OCI-LY7 (cell line): Measurements from ENCODE around the gene CFAP99. TPM values are rescaled to one million over a fixed set of nuclear protein-coding genes. Genes with fewer than 3 reads are reported as not detected.

ENCODE experiments used
- BruUV-seq: library from RNA; stranded (reverse); fragments of 400-500 nt; replicated peaks from 2 replicates; lab custom pipeline; 2021; lab: Mats Ljungman, UMichigan
- CTCF ChIA-PET: fragments of 300-600 bp; sonication (Branson Sonifier 250); formaldehyde crosslinking; loops from one replicate; lab custom pipeline; 2022; ENCODE audit warnings: antibody characterized with exemption; ENCODE audit not compliant: unreplicated experiment; lab: Charles Lee
- POLR2A ChIA-PET: fragments of 300-600 bp; sonication (Branson Sonifier 250); formaldehyde crosslinking; loops from one replicate; lab custom pipeline; 2022; ENCODE audit warnings: antibody characterized with exemption; lab: Charles Lee
- DNase-seq: peaks from one replicate; pipeline ENCODE4 v3.0.0-alpha.2; 2015; ENCODE audit warnings: low spot score
- H2AFZ ChIP-seq: fragments of 200-600 bp; sonication (generic), shearing (Covaris generic); 2 replicates; pipeline ENCODE4 v1.6.1; 2014; ENCODE audit warnings: mild to moderate bottlenecking, antibody characterized with exemption, low read length, moderate library complexity
- H3K27ac ChIP-seq: fragments of 200-600 bp; sonication (generic); 2 replicates; pipeline ENCODE4 v1.5.1; 2014; ENCODE audit warnings: mixed run types, low read depth, mild to moderate bottlenecking, moderate library complexity, low read length, inconsistent platforms; ENCODE audit not compliant: poor library complexity, severe bottlenecking
- H3K36me3 ChIP-seq: fragments of 200-600 bp; sonication (generic); 2 replicates; pipeline ENCODE4 v1.6.1; 2014; ENCODE audit warnings: mild to moderate bottlenecking, antibody characterized with exemption, low read length, moderate library complexity, mixed read lengths; ENCODE audit not compliant: insufficient read depth
- H3K4me1 ChIP-seq: fragments of 200-600 bp; sonication (generic); 2 replicates; pipeline ENCODE4 v1.5.1; 2014; ENCODE audit warnings: mild to moderate bottlenecking, low read length; ENCODE audit not compliant: insufficient read depth, poor library complexity, severe bottlenecking
- H3K4me2 ChIP-seq: fragments of 200-600 bp; sonication (generic); 2 replicates; pipeline ENCODE4 v1.6.1; 2014; ENCODE audit warnings: mild to moderate bottlenecking, low read length
- H3K4me3 ChIP-seq: fragments of 200-600 bp; sonication (generic); 2 replicates; pipeline ENCODE4 v1.5.1; 2014; ENCODE audit warnings: mild to moderate bottlenecking, low read depth, low read length; ENCODE audit not compliant: poor library complexity, severe bottlenecking
- H3K79me2 ChIP-seq: fragments of 200-600 bp; sonication (generic); 2 replicates; pipeline ENCODE4 v1.6.1; 2016; ENCODE audit warnings: low read depth, mild to moderate bottlenecking, low read length, moderate library complexity, mixed read lengths; ENCODE audit not compliant: insufficient read depth
- H3K9me2 ChIP-seq: fragments of 200-600 bp; sonication (generic); 2 replicates; pipeline ENCODE4 v1.6.1; 2016; ENCODE audit warnings: mild to moderate bottlenecking, low read length, mixed read lengths; ENCODE audit not compliant: insufficient read depth
- H3K9me3 ChIP-seq: fragments of 200-600 bp; sonication (generic); 2 replicates; pipeline ENCODE4 v1.6.1; 2014; ENCODE audit warnings: mild to moderate bottlenecking, mixed run types, low read length, mixed read lengths
- H4K20me1 ChIP-seq: fragments of 200-600 bp; sonication (generic); 2 replicates; pipeline ENCODE4 v1.6.1; 2014; ENCODE audit warnings: mild to moderate bottlenecking, antibody characterized with exemption, low read length, moderate library complexity, mixed read lengths; ENCODE audit not compliant: insufficient read depth
- CTCF ChIP-seq: fragments of 200-600 bp; sonication (generic); conservative IDR thresholded peaks from 2 replicates; pipeline ENCODE4 v1.5.1; 2014; ENCODE audit warnings: mild to moderate bottlenecking, antibody characterized with exemption, low read length, moderate library complexity, mixed read lengths
- EZH2phosphoT487 ChIP-seq: fragments of 200-600 bp; sonication (generic); IDR thresholded peaks from 2 replicates; pipeline ENCODE4 v1.6.1; 2018; ENCODE audit warnings: low read depth, borderline replicate concordance, mild to moderate bottlenecking, mixed run types, antibody characterized with exemption, low read length, moderate library complexity, mixed read lengths
- intact Hi-C: fragments of 100-400 bp; cut with micrococcal nuclease; formaldehyde crosslinking; loops from one replicate; pipeline ENCODE4 v1.10.0; 2022; ENCODE audit not compliant: unreplicated experiment
- total RNA-seq, 2 experiments: library from RNA; depleted of rRNA in 1 of 2; stranded (reverse); fragments of >200 nt in 1 of 2; shearing (Covaris generic) in 1 of 2; gene quantifications; 2 replicates each; pipeline ENCODE4 v1.2.3, GENCODE V29; 2014 to 2022

The CFAP99 gene
- total RNA-seq, 2 experiments from 2014 or later = not detected

- H3K9me3 ChIP-seq = no peaks in the 10 kb centered on the region
- no peak overlapping the region for H3K27ac ChIP-seq
- BruUV-seq = no TSS peak
- no peak for TF ChIP-seq EZH2phosphoT487
- no peak for TF ChIP-seq CTCF
- no peak for DNase-seq
- H3K4me2 ChIP-seq = no peak overlapping the region
- no peaks in the 10 kb centered on the region for H3K36me3 ChIP-seq
- intact Hi-C loops = no loop called here
- POLR2A ChIA-PET = no interaction called here
- CTCF ChIA-PET = interaction anchor here (0.6 kb wide), 1 partner anchor 366 kb away, joined by 3 read pairs; no protein-coding TSS in a partner anchor
- H4K20me1 ChIP-seq = no peaks in the 10 kb centered on the region
- H3K9me2 ChIP-seq = no peaks in the 10 kb centered on the region
- H3K4me3 ChIP-seq = no peak overlapping the region
- H3K4me1 ChIP-seq = peaks cover 23% of the 10 kb centered on the region
- no peaks in the 10 kb centered on the region for H3K79me2 ChIP-seq
- no peak overlapping the region for H2AFZ ChIP-seq
Measured at GRCh38 chr4:2423695-2424094, 4.9 kb downstream of the CFAP99 start.

GRCh38 chr4:2424581-2424980 is 5.8 kb downstream of the CFAP99 start:
- H3K4me1 ChIP-seq = peaks cover 18% of the 10 kb centered on the region
- no peak overlapping the region for H2AFZ ChIP-seq
- no TSS peak for BruUV-seq
- H3K79me2 ChIP-seq = no peaks in the 10 kb centered on the region
- POLR2A ChIA-PET = no interaction called here
- TF ChIP-seq EZH2phosphoT487 (no peak), CTCF (no peak)
- no peak for DNase-seq
- no peaks in the 10 kb centered on the region for H3K9me3 ChIP-seq
- no peaks in the 10 kb centered on the region for H4K20me1 ChIP-seq
- H3K4me2 ChIP-seq = no peak overlapping the region
- CTCF ChIA-PET = no interaction called here
- no peaks in the 10 kb centered on the region for H3K36me3 ChIP-seq
- intact Hi-C loops = no loop called here
- H3K27ac ChIP-seq = no peak overlapping the region
- no peak overlapping the region for H3K4me3 ChIP-seq
- H3K9me2 ChIP-seq = no peaks in the 10 kb centered on the region

GRCh38 chr4:2425386-2426068 is 6.8 kb downstream of the CFAP99 start:
- Histone ChIP-seq H2AFZ (no peak overlapping the region), H3K4me2 (no peak overlapping the region), H3K4me1 (peaks cover 16% of the 10 kb centered on the region), H4K20me1 (no peaks in the 10 kb centered on the region), H3K4me3 (no peak overlapping the region), H3K79me2 (no peaks in the 10 kb centered on the region), H3K9me2 (no peaks in the 10 kb centered on the region), H3K36me3 (no peaks in the 10 kb centered on the region), H3K27ac (no peak overlapping the region), H3K9me3 (no peaks in the 10 kb centered on the region)
- no TSS peak for BruUV-seq
- intact Hi-C loops = no loop called here
- TF ChIP-seq EZH2phosphoT487 = no peak
- no peak for TF ChIP-seq CTCF
- CTCF ChIA-PET = no interaction called here
- POLR2A ChIA-PET = no interaction called here
- no peak for DNase-seq
